SU-DHL-6 (cell line): ENCODE results near the gene CD300H.

Source experiments
- H2AFZ ChIP-seq: fragments of 200-600 bp; sonication (generic); 2 replicates; pipeline ENCODE4 v1.6.1; 2014; ENCODE audit warnings: low read depth, mild to moderate bottlenecking, moderate library complexity, mixed read lengths, antibody characterized with exemption, low read length; ENCODE audit not compliant: severe bottlenecking
- H3F3A ChIP-seq: fragments of 200-600 bp; shearing (Covaris generic); 2 replicates; pipeline ENCODE4 v1.6.0; 2016; ENCODE audit warnings: antibody characterized with exemption, mild to moderate bottlenecking; ENCODE audit not compliant: insufficient read depth
- H3K27ac ChIP-seq: fragments of 200-600 bp; sonication (generic); 2 replicates; pipeline ENCODE4 v1.5.1; 2016; ENCODE audit warnings: low read depth, mild to moderate bottlenecking, low read length, moderate library complexity, mixed read lengths
- H3K27me3 ChIP-seq: fragments of 200-600 bp; sonication (generic), shearing (Covaris generic); 2 replicates; pipeline ENCODE4 v1.6.0; 2014; ENCODE audit warnings: mild to moderate bottlenecking, low read length
- H3K36me3 ChIP-seq: fragments of 200-600 bp; sonication (generic); 2 replicates; pipeline ENCODE4 v1.6.1; 2014; ENCODE audit warnings: mild to moderate bottlenecking, low read length, mixed read lengths
- H3K4me2 ChIP-seq: fragments of 300-600, 200-600 bp; shearing (Covaris generic), sonication (generic); 2 replicates; pipeline ENCODE4 v1.6.0; 2014; ENCODE audit warnings: low read length, low read depth, mild to moderate bottlenecking; ENCODE audit not compliant: poor library complexity, severe bottlenecking
- H3K4me3 ChIP-seq: fragments of 200-600 bp; sonication (generic); 2 replicates; pipeline ENCODE4 v1.5.1; 2014; ENCODE audit warnings: antibody characterized with exemption, low read length, mild to moderate bottlenecking, mixed read lengths; ENCODE audit not compliant: insufficient read depth, poor library complexity, severe bottlenecking
- H3K79me2 ChIP-seq: fragments of 200-600 bp; sonication (generic); 2 replicates; pipeline ENCODE4 v1.6.1; 2014; ENCODE audit warnings: mild to moderate bottlenecking, low read length, moderate library complexity; ENCODE audit not compliant: insufficient read depth
- H3K9ac ChIP-seq: fragments of 200-600 bp; sonication (generic); 2 replicates; pipeline ENCODE4 v1.7.0; 2014; ENCODE audit warnings: mild to moderate bottlenecking, low read length
- H3K9me2 ChIP-seq: fragments of 200-600 bp; sonication (generic); replicated peaks from 2 replicates; pipeline ENCODE4 v1.6.1; 2014; ENCODE audit warnings: low read length; ENCODE audit not compliant: insufficient read depth
- H3K9me3 ChIP-seq: fragments of 200-600 bp; sonication (generic); 2 replicates; pipeline ENCODE4 v1.6.1; 2014; ENCODE audit warnings: low read length, mixed read lengths; ENCODE audit not compliant: insufficient read depth
- H4K20me1 ChIP-seq: fragments of 200-600 bp; sonication (generic); 2 replicates; pipeline ENCODE4 v1.6.1; 2014; ENCODE audit warnings: low read depth, mild to moderate bottlenecking, antibody characterized with exemption, low read length, moderate library complexity, mixed read lengths
- CTCF ChIP-seq: fragments of 200-600 bp; sonication (generic); IDR thresholded peaks from one replicate; pipeline ENCODE4 v1.5.1; 2017; ENCODE audit warnings: antibody characterized with exemption, mild to moderate bottlenecking, low read length, moderate library complexity; ENCODE audit not compliant: insufficient read depth, poor library complexity, severe bottlenecking
- EZH2phosphoT487 ChIP-seq: fragments of 200-600 bp; sonication (generic), shearing (Covaris generic); conservative IDR thresholded peaks from 2 replicates; pipeline ENCODE4 v1.6.1; 2018; ENCODE audit warnings: mild to moderate bottlenecking, antibody characterized with exemption, low read length, moderate library complexity, mixed read lengths

Gene CD300H

GRCh38 chr17:74567397-74567796 lies at the start of gene CD300H:
Gene CD300H (minus strand): TSS chr17:74567509.
- Histone ChIP-seq H3F3A (no peaks in the 10 kb centered on the region), H3K27ac (no peak within 1 kb of the TSS), H3K4me2 (no peak within 1 kb of the TSS), H3K9ac (no peak within 1 kb of the TSS), H4K20me1 (no peaks in the 10 kb centered on the region), H2AFZ (no peak within 1 kb of the TSS), H3K27me3 (no peaks in the 10 kb centered on the region; the same call in 1 of the 2 replicates), H3K9me3 (no peaks in the 10 kb centered on the region), H3K4me3 (no peak within 1 kb of the TSS), H3K79me2 (no peaks in the 10 kb centered on the region), H3K36me3 (no peaks in the 10 kb centered on the region), H3K9me2 (no peaks in the 10 kb centered on the region)
- TF ChIP-seq EZH2phosphoT487: no peak
- no peak for TF ChIP-seq CTCF

GRCh38 chr17:74616696-74617095 lies 49.4 kb upstream of the CD300H start:
- TF ChIP-seq EZH2phosphoT487 (no peak), CTCF (no peak)
- H3K27ac ChIP-seq: no peak overlapping the region
- H3K36me3 ChIP-seq: no peaks in the 10 kb centered on the region
- no peaks in the 10 kb centered on the region for H3K9me2 ChIP-seq
- H3K4me2 ChIP-seq: no peak overlapping the region
- H3F3A ChIP-seq: no peaks in the 10 kb centered on the region
- H3K9ac ChIP-seq: no peak overlapping the region
- H3K9me3 ChIP-seq: no peaks in the 10 kb centered on the region
- no peak overlapping the region for H2AFZ ChIP-seq
- no peaks in the 10 kb centered on the region for H4K20me1 ChIP-seq
- no peak overlapping the region for H3K4me3 ChIP-seq
- H3K79me2 ChIP-seq: no peaks in the 10 kb centered on the region
- no peaks in the 10 kb centered on the region; the same call in 1 of the 2 replicates for H3K27me3 ChIP-seq

- H3K9me3 ChIP-seq: no peaks in the 10 kb centered on the region
- H3K9me2 ChIP-seq: no peaks in the 10 kb centered on the region
- H3K27me3 ChIP-seq: no peaks in the 10 kb centered on the region
- H3K9ac ChIP-seq: no peak overlapping the region
- H3K79me2 ChIP-seq: no peaks in the 10 kb centered on the region
- H3F3A ChIP-seq: no peaks in the 10 kb centered on the region
- TF ChIP-seq CTCF (no peak), EZH2phosphoT487 (no peak)
- no peak overlapping the region for H3K4me3 ChIP-seq
- no peak overlapping the region for H3K27ac ChIP-seq
- no peaks in the 10 kb centered on the region for H4K20me1 ChIP-seq
- no peak overlapping the region for H3K4me2 ChIP-seq
- H2AFZ ChIP-seq: no peak overlapping the region
- no peaks in the 10 kb centered on the region for H3K36me3 ChIP-seq
Observed at GRCh38 chr17:74612046-74612445, 44.7 kb upstream of the CD300H start.
